ENCODE data around the gene COX7A2.

DNA sequence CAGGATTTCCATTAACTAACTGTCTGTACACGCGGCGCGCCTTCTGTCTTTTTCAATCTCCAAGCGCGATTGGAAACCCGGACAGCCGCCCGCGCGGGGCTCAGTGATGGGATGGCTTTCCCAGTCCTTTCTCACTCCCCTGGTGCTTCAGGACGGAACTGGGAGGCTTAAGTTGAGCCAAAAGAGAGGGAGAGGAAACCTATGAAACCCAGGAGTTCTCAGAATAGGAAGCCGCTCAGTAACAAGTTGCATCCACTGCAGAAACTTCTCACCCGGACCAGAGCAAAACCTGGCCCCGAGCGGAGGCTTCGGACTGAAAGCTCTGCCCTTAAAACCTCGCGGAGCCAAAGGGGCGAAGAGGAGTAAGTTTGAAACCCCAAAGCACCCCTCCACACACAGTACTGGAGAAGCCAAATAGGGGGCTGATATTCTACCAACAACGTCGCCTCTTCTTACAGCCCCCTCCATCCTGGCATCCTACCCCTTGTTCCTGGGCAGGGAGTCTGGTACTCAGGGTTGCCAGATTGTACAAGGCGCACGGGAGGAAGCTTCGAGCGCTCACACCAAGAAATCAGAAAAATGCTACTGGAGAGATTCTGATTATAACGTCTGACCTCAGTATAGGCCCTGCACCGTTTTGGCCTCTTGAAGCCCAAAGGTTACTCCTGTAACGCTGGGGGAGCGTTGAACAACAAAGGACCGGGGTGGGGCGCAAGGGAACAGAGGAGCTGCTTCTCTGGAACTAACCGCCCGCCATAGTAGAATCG is 36.8 kb downstream of the COX7A2 start:
- TF ChIP-seq, protein P1, sequence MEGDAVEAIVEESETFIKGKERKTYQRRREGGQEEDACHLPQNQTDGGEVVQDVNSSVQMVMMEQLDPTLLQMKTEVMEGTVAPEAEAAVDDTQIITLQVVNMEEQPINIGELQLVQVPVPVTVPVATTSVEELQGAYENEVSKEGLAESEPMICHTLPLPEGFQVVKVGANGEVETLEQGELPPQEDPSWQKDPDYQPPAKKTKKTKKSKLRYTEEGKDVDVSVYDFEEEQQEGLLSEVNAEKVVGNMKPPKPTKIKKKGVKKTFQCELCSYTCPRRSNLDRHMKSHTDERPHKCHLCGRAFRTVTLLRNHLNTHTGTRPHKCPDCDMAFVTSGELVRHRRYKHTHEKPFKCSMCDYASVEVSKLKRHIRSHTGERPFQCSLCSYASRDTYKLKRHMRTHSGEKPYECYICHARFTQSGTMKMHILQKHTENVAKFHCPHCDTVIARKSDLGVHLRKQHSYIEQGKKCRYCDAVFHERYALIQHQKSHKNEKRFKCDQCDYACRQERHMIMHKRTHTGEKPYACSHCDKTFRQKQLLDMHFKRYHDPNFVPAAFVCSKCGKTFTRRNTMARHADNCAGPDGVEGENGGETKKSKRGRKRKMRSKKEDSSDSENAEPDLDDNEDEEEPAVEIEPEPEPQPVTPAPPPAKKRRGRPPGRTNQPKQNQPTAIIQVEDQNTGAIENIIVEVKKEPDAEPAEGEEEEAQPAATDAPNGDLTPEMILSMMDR (IDR thresholded peaks at IDR 0.05), result no peak
- TF ChIP-seq EZH2 (IDR thresholded peaks at IDR 0.05) (peak; percentile 61), EZH2phosphoT487 (IDR thresholded peaks at IDR 0.05) (no peak)

Measured in neural progenitor cell (in vitro differentiated cells).